ENCODE results near the gene APOC3. TPM values are rescaled to one million over a fixed set of nuclear protein-coding genes. Genes with fewer than 3 reads are reported as not detected.

The APOC3 gene
- total RNA-seq, 1 experiment from 2014 or later, result not detected

DNA sequence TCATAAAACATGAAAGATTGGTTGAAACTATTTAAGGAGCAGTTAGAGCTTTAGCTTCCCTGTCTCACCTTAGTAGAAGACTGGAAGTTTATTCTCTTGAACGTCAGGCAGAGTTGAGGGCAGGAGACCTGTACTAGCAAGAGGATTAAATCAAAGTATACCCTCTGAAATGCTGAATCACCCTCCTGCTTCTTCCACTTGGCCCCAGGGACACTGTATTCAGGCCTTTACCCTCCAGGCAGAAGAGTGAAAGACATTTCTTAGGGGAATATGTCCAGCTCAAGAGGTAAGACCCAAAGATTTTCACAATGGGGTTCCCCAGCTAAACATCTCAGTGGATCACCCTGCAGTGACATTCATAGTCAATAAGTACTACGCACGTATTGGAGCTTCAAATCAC lies 18.5 kb upstream of the APOC3 start:
- Mint-ChIP-seq H3K4me3 (no peak overlapping the region), H3K27ac (no peak overlapping the region), H3K36me3 (ENCODE audit: insufficient read depth in 1 of 3, low read depth in 3 of 3) (no peaks in the 10 kb centered on the region), H3K9me3 (no peaks in the 10 kb centered on the region; a peak in 1 of 5 replicates), H3K27me3 (ENCODE audit: low read depth) (peaks cover 7% of the 10 kb centered on the region), H3K4me1 (no peaks in the 10 kb centered on the region)
- no peak overlapping the region for H3K14ac ChIP-seq (ENCODE audit: insufficient read depth, low read length)
- H3K27me3 ChIP-seq (ENCODE audit: insufficient read depth, low read length), result no peaks in the 10 kb centered on the region
- no peak overlapping the region for H3K18ac ChIP-seq (ENCODE audit: insufficient read length, low read depth, low read length)
- H2BK15ac ChIP-seq (ENCODE audit: low read depth, low read length), result no peak overlapping the region
- H3K79me1 ChIP-seq (ENCODE audit: insufficient read depth, low read depth, low read length, poor library complexity, severe bottlenecking), result no peaks in the 10 kb centered on the region
- H3K4ac ChIP-seq (ENCODE audit: low read depth, low read length), result no peak overlapping the region
- H2BK120ac ChIP-seq (ENCODE audit: low read depth, low read length, poor library complexity, severe bottlenecking), result no peak overlapping the region
- H3K4me2 ChIP-seq (ENCODE audit: insufficient read depth, insufficient read length, low read length), result no peak overlapping the region
- peaks cover 4% of the 10 kb centered on the region for H3K23me2 ChIP-seq (ENCODE audit: insufficient read length, low read depth, low read length, poor library complexity, severe bottlenecking)
- H2BK12ac ChIP-seq (ENCODE audit: insufficient read length, low read depth, low read length), result no peak overlapping the region
- no peak overlapping the region for H3K23ac ChIP-seq (ENCODE audit: insufficient read length, low read depth, low read length)
- WGBS (ENCODE audit: extremely low coverage, insufficient read length, low lambda C conversion rate), result no CpG with 5 or more reads among the region's 3 CpGs
- H2BK20ac ChIP-seq (ENCODE audit: low read depth, low read length, poor library complexity, severe bottlenecking), result no peak overlapping the region
- TF ChIP-seq, protein P1, sequence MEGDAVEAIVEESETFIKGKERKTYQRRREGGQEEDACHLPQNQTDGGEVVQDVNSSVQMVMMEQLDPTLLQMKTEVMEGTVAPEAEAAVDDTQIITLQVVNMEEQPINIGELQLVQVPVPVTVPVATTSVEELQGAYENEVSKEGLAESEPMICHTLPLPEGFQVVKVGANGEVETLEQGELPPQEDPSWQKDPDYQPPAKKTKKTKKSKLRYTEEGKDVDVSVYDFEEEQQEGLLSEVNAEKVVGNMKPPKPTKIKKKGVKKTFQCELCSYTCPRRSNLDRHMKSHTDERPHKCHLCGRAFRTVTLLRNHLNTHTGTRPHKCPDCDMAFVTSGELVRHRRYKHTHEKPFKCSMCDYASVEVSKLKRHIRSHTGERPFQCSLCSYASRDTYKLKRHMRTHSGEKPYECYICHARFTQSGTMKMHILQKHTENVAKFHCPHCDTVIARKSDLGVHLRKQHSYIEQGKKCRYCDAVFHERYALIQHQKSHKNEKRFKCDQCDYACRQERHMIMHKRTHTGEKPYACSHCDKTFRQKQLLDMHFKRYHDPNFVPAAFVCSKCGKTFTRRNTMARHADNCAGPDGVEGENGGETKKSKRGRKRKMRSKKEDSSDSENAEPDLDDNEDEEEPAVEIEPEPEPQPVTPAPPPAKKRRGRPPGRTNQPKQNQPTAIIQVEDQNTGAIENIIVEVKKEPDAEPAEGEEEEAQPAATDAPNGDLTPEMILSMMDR (conservative IDR thresholded peaks at IDR 0.05), result no peak
- no peaks in the 10 kb centered on the region for H3K9me3 ChIP-seq (ENCODE audit: control insufficient read depth, low read depth, low read length)
- H4K8ac ChIP-seq (replicated peaks; ENCODE audit: insufficient read length, low read depth, low read length), result no peak overlapping the region
- H4K91ac ChIP-seq (ENCODE audit: insufficient read length, low read depth, low read length), result no peak overlapping the region
- H2AFZ ChIP-seq (ENCODE audit: low read length), result no peak overlapping the region
- no peak overlapping the region for H2BK5ac ChIP-seq (ENCODE audit: insufficient read length, low read length)
- H3K9ac ChIP-seq (ENCODE audit: extremely low read depth, insufficient read length, low read length), result no peak overlapping the region
- no peaks in the 10 kb centered on the region for H4K20me1 ChIP-seq (ENCODE audit: control insufficient read depth, insufficient read depth, insufficient read length)
- H3K27ac ChIP-seq (ENCODE audit: insufficient read length, low read depth, low read length), result no peak overlapping the region
- H3K79me2 ChIP-seq (ENCODE audit: insufficient read depth, low read length), result no peaks in the 10 kb centered on the region
- no peak overlapping the region for H3K56ac ChIP-seq (ENCODE audit: insufficient read length, low read depth, low read length)
- H2AK5ac ChIP-seq (ENCODE audit: insufficient read length, low read length), result no peak overlapping the region
- H3K4me1 ChIP-seq (ENCODE audit: insufficient read depth, low read length), result no peaks in the 10 kb centered on the region
- no peak overlapping the region for H3T11ph ChIP-seq (ENCODE audit: low read length)
- H4K5ac ChIP-seq (ENCODE audit: insufficient read length, low read depth, low read length), result no peak overlapping the region
- no peak for DNase-seq
